Spleen (tissue), 11 donors: Measurements from ENCODE around the gene OVAAL. TPM values are rescaled to one million over a fixed set of nuclear protein-coding genes. Genes with fewer than 3 reads are reported as not detected.

Experiments used
- DNase-seq: peaks from one replicate; pipeline ENCODE4 v3.0.0-alpha.2; 2020
- H3K27ac ChIP-seq, 8 donors: fragments of 200-600 bp; sonication (generic) in 7 of 8; 1 replicate in 4 of 8; 2 replicates in 4 of 8; pipeline versions ENCODE4 v1.5.0 to v1.8.0; 2016 to 2021; ENCODE audit warnings: inconsistent platforms in 4 of 8, mild to moderate bottlenecking in 4 of 8, moderate library complexity in 1 of 8
- H3K27me3 ChIP-seq, 7 donors: fragments of 200-600 bp; sonication (generic) in 6 of 7; replicated peaks in 1 of 7; 1 replicate in 4 of 7; 2 replicates in 3 of 7; pipeline versions ENCODE4 v1.5.0 to v1.8.0; 2016 to 2021; ENCODE audit warnings: inconsistent platforms in 3 of 7, mild to moderate bottlenecking in 1 of 7
- H3K36me3 ChIP-seq, 6 donors: fragments of 200-600 bp; sonication (generic) in 5 of 6; 1 replicate in 4 of 6; 2 replicates in 2 of 6; pipeline versions ENCODE4 v1.5.0 to v1.8.0; 2016 to 2021; ENCODE audit warnings: inconsistent platforms in 2 of 6
- H3K4me1 ChIP-seq, 6 donors: fragments of 200-600 bp; sonication (generic) in 5 of 6; 1 replicate in 3 of 6; 2 replicates in 3 of 6; pipeline versions ENCODE4 v1.5.0 to v1.8.0; 2016 to 2021; ENCODE audit warnings: inconsistent platforms in 3 of 6
- H3K4me3 ChIP-seq, 8 donors: fragments of 200-600 bp; sonication (generic) in 7 of 8; 1 replicate in 4 of 8; 2 replicates in 4 of 8; pipeline versions ENCODE4 v1.5.0 to v1.8.0; 2016 to 2021; ENCODE audit warnings: inconsistent platforms in 4 of 8, mild to moderate bottlenecking in 4 of 8, moderate library complexity in 2 of 8
- H3K9me3 ChIP-seq, 8 donors: fragments of 200-600 bp; sonication (generic) in 7 of 8; 1 replicate in 4 of 8; 2 replicates in 4 of 8; pipeline versions ENCODE4 v1.5.0 to v1.8.0; 2016 to 2021; ENCODE audit warnings: inconsistent platforms in 4 of 8
- CTCF ChIP-seq, 11 experiments: fragments of 200-600 bp in 7 of 11; fragments of 450-650 bp in 4 of 11; sonication (generic) in 4 of 11; IDR thresholded peaks in 8 of 11; conservative IDR thresholded peaks in 3 of 11; 1 replicate in 7 of 11; 2 replicates in 4 of 11; pipeline versions ENCODE4 v1.4.0 to v1.8.0; 2016 to 2021; ENCODE audit warnings: antibody characterized with exemption in 11 of 11, inconsistent platforms in 4 of 11, mild to moderate bottlenecking in 1 of 11
- POLR2A ChIP-seq, 3 donors: fragments of 450-650 bp; IDR thresholded peaks; one replicate each; pipeline ENCODE4 v1.5.1; 2017; ENCODE audit warnings: antibody characterized with exemption in 3 of 3, mild to moderate bottlenecking in 1 of 3
- POLR2AphosphoS5 ChIP-seq, 3 donors: sonication (generic); formaldehyde crosslinking; IDR thresholded peaks; one replicate each; pipeline ENCODE4 v1.5.1; 2017; ENCODE audit warnings: antibody characterized with exemption in 3 of 3
- WGBS, 5 donors: extraction: QIAGEN DNeasy Blood & Tissue Kit in 3 of 5; methylation state at CpG; one replicate each; pipeline versions ENCODE4 v1.1.5 to v1.1.7; 2013 to 2018; 5-methylcytosine and 5-hydroxymethylcytosine counted together
- intact Hi-C: fragments of 100-400 bp; cut with DNase I; formaldehyde crosslinking; loops from one replicate; pipeline ENCODE4 v1.15.0; 2023; ENCODE audit warnings: low total_unique reads
- polyA plus RNA-seq, 3 donors: library from polyadenylated mRNA; stranded (reverse); fragments of 200-250 nt; gene quantifications; one replicate each; pipeline ENCODE4 v1.2.1, GENCODE V29; 2013
- total RNA-seq, 7 donors: library from RNA; depleted of rRNA in 3 of 7; stranded (reverse); fragments of >200 nt in 3 of 7; fragmentation: NEBNext Ultra II Directional in 4 of 7; extraction: Animal tissue kit (Norgen Biotek cat#: 25700) in 4 of 7; gene quantifications; one replicate each; pipeline versions ENCODE4 v1.1.0 to v1.2.1, GENCODE V29; 2016 to 2021
- donor health status: healthy with polysubstance abuse.
- donor health status: DM: no; HTN: no; CAD: no; lungs with moderate emphysema.
- donor health status: DM: no; HTN: no; CAD: no.
- donor health status: Bipolar disorder and iron deficiency.
- donor health status: healthy.
- donor health status: DM: no; HTN: no; CAD: no.
- donor health status: DM: yes; HTN: yes; CAD: no.

Gene OVAAL
- total and polyA plus RNA-seq, 10 donors = not detected

GRCh38 chr1:180581635-180582039, 22.9 kb downstream of the OVAAL start:
- H3K9me3 ChIP-seq = no peaks in the 10 kb centered on the region
- TF ChIP-seq POLR2A (IDR thresholded peaks at IDR 0.05) (no peak), CTCF (IDR thresholded peaks at IDR 0.05 in 8 of 11, conservative IDR thresholded peaks at IDR 0.05 in 3 of 11) (no peak), POLR2AphosphoS5 (IDR thresholded peaks at IDR 0.05) (no peak)
- H3K27ac ChIP-seq = no peak overlapping the region
- no peak for DNase-seq
- WGBS, 5 donors = 49 to 81% (median 76%) methylated on average over 1 of the region's 1 CpG
- no peaks in the 10 kb centered on the region for H3K4me1 ChIP-seq
- peaks cover 0 to 4% (median 0%) of the 10 kb centered on the region in 7 donors for H3K27me3 ChIP-seq
- intact Hi-C loops = no loop called here
- H3K4me3 ChIP-seq = no peak overlapping the region
- H3K36me3 ChIP-seq = no peaks in the 10 kb centered on the region

DNA sequence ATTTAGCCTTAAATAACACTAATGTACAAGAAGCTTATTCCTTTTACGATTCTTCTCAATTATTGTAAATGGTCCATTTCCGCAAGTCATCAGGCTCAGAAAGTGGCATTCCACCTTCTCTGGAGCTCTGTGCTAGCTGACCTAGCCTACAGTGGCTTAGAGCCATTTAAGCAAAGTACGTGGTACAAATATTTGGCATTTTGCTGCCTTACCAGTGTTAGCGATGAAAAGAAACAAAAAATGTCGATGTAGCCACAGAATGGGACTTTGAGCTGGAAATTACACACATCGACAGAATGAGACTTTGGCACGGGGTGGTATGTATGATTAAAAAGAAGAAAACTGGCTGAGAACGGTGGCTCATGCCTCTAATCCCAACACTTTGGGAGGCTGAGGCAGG, 26.1 kb downstream of the OVAAL start:
- 93 to 96% (median 95%) methylated on average over 8 of the region's 8 CpGs for WGBS, 5 donors
- H3K36me3 ChIP-seq = no peaks in the 10 kb centered on the region

GRCh38 chr1:180585994-180586359, 27.2 kb downstream of the OVAAL start:
- TF ChIP-seq CTCF (IDR thresholded peaks at IDR 0.05 in 8 of 11, conservative IDR thresholded peaks at IDR 0.05 in 3 of 11) = no peak
- TF ChIP-seq POLR2AphosphoS5 (IDR thresholded peaks at IDR 0.05) = no peak
- TF ChIP-seq POLR2A (IDR thresholded peaks at IDR 0.05) = no peak
- peaks cover 0 to 4% (median 0%) of the 10 kb centered on the region in 7 donors for H3K27me3 ChIP-seq
- H3K36me3 ChIP-seq = no peaks in the 10 kb centered on the region
- DNase-seq = no peak
- intact Hi-C loops = no loop called here
- no peaks in the 10 kb centered on the region for H3K4me1 ChIP-seq
- peaks cover 0 to 17% (median 8%) of the 10 kb centered on the region in 8 donors for H3K9me3 ChIP-seq
- no peak overlapping the region for H3K27ac ChIP-seq
- WGBS, 5 donors = 88 to 96% (median 93%) methylated on average over 4 of the region's 4 CpGs
- no peak overlapping the region for H3K4me3 ChIP-seq

More for the DNA sequence above, 26.1 kb downstream of the OVAAL start:
- peaks cover 0 to 17% (median 8%) of the 10 kb centered on the region in 8 donors for H3K9me3 ChIP-seq
- no peak overlapping the region for H3K4me3 ChIP-seq
- H3K27me3 ChIP-seq = peaks cover 0 to 4% (median 0%) of the 10 kb centered on the region in 7 donors
- intact Hi-C loops = no loop called here
- TF ChIP-seq CTCF (IDR thresholded peaks at IDR 0.05 in 8 of 11, conservative IDR thresholded peaks at IDR 0.05 in 3 of 11) = no peak
- no peak for TF ChIP-seq POLR2AphosphoS5 (IDR thresholded peaks at IDR 0.05)
- TF ChIP-seq POLR2A (IDR thresholded peaks at IDR 0.05) = no peak
- no peaks in the 10 kb centered on the region for H3K4me1 ChIP-seq
- no peak for DNase-seq
- no peak overlapping the region for H3K27ac ChIP-seq

DNA sequence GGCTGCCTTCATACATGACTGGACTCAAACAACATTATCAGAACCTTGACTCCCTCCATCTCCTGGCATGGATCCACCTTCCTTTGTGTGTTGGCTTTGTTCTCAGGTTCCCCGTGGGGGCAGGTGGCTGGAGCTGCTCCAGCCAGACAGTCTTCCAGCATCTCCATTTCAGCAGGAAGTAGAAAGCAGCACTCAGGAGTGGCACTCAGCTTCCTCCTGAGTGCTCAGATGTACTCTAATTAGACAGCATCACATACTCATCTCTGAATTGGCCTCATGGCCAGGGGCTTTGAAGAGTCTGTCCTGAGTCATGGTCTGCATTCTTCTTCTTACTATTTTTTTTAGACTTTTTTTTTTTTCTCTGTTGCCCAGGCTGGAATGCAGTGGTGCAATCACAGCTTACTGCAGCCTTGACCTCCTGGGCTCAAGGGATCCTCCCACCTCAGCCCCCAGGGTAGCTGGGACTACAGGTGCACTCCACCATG, 27.9 kb downstream of the OVAAL start:
- H3K9me3 ChIP-seq = peaks cover 0 to 17% (median 8%) of the 10 kb centered on the region in 8 donors
- peaks cover 0 to 4% (median 0%) of the 10 kb centered on the region in 7 donors for H3K27me3 ChIP-seq
- no peak overlapping the region for H3K27ac ChIP-seq
- TF ChIP-seq POLR2A (IDR thresholded peaks at IDR 0.05) (no peak), POLR2AphosphoS5 (IDR thresholded peaks at IDR 0.05) (no peak), CTCF (IDR thresholded peaks at IDR 0.05 in 8 of 11, conservative IDR thresholded peaks at IDR 0.05 in 3 of 11) (no peak)
- DNase-seq = no peak
- no peaks in the 10 kb centered on the region for H3K4me1 ChIP-seq
- WGBS, 5 donors = 21 to 40% (median 33%) methylated on average over 1 of the region's 1 CpG
- intact Hi-C loops = no loop called here
- no peaks in the 10 kb centered on the region for H3K36me3 ChIP-seq
- H3K4me3 ChIP-seq = no peak overlapping the region
